H1 (cell line): ENCODE measurements around the gene HOXB4. TPM values are rescaled to one million over a fixed set of nuclear protein-coding genes. Genes with fewer than 3 reads are reported as not detected.

ENCODE experiments used
- CTCF ChIA-PET: fragments of 300-600 bp; sonication (Branson Sonifier 250); formaldehyde crosslinking; loops from one replicate; lab custom pipeline; 2021; ENCODE audit not compliant: partially characterized antibody; lab: Charles Lee
- POLR2A ChIA-PET: fragments of 300-600 bp; sonication (Branson Sonifier 250); formaldehyde crosslinking; loops from one replicate; lab custom pipeline; 2021; ENCODE audit warnings: inconsistent platforms; ENCODE audit not compliant: partially characterized antibody; lab: Charles Lee
- DNase-seq, 2 experiments: peaks; one replicate each; pipeline versions ENCODE4 v3.0.0 to v3.0.0-alpha.2; 2010 to 2022; ENCODE audit warnings: low spot score in 2 of 2, low read depth in 1 of 2, mixed read lengths in 1 of 2
- FAIRE-seq: peaks from 2 replicates; lab custom pipeline; 2011; peaks lifted over from hg19 to GRCh38; lab: Jason Lieb, UNC
- H2AFZ ChIP-seq: 2 replicates; pipeline ENCODE4 v1.8.1; 2012; ENCODE audit warnings: low read length, inconsistent platforms
- H2AK5ac ChIP-seq: 2 replicates; pipeline ENCODE4 v1.6.1; 2013; ENCODE audit warnings: low read depth, low read length
- H2BK120ac ChIP-seq: replicated peaks from 2 replicates; pipeline ENCODE3; 2013; ENCODE audit warnings: low read depth, low read length, inconsistent platforms
- H2BK12ac ChIP-seq: 2 replicates; pipeline ENCODE4 v1.6.1; 2013; ENCODE audit warnings: low read depth, low read length
- H2BK15ac ChIP-seq: 2 replicates; pipeline ENCODE4 v1.6.1; 2013; ENCODE audit warnings: low read length
- H2BK20ac ChIP-seq: 2 replicates; pipeline ENCODE4 v1.6.1; 2013; ENCODE audit warnings: low read length
- H2BK5ac ChIP-seq: 2 replicates; pipeline ENCODE4 v1.6.1; 2013; ENCODE audit warnings: low read depth, low read length
- H3K14ac ChIP-seq: 2 replicates; pipeline ENCODE4 v1.6.1; 2013; ENCODE audit warnings: inconsistent platforms; ENCODE audit not compliant: insufficient read length
- H3K18ac ChIP-seq: 2 replicates; pipeline ENCODE4 v1.6.1; 2013; ENCODE audit warnings: low read length; ENCODE audit errors: extremely low read depth
- H3K23ac ChIP-seq: 2 replicates; pipeline ENCODE4 v1.6.1; 2013; ENCODE audit warnings: inconsistent platforms; ENCODE audit not compliant: insufficient read length
- H3K23me2 ChIP-seq: 2 replicates; pipeline ENCODE4 v1.6.1; 2013; ENCODE audit warnings: low read depth, low read length
- H3K27ac ChIP-seq: 2 replicates; pipeline ENCODE4 v1.6.1; 2011; ENCODE audit warnings: low read depth, low read length, inconsistent platforms
- H3K27me3 ChIP-seq, 4 experiments: replicated peaks in 1 of 4; 1 replicate in 1 of 4; 2 replicates in 3 of 4; pipeline versions ENCODE4 v1.6.1 to v1.8.1; 2011 to 2013; ENCODE audit warnings: low read length in 3 of 4, mild to moderate bottlenecking in 3 of 4, inconsistent platforms in 2 of 4, mixed read lengths in 2 of 4, moderate library complexity in 1 of 4; ENCODE audit not compliant: control insufficient read depth in 3 of 4, insufficient read depth in 3 of 4; ENCODE audit errors: extremely low read depth in 1 of 4
- H3K36me3 ChIP-seq, 4 experiments: 2 replicates each; pipeline versions ENCODE4 v1.6.1 to v1.8.1; 2011 to 2013; ENCODE audit warnings: mild to moderate bottlenecking in 4 of 4, low read length in 3 of 4, moderate library complexity in 2 of 4, control low read depth in 1 of 4, inconsistent platforms in 1 of 4; ENCODE audit not compliant: insufficient read depth in 4 of 4, control insufficient read depth in 2 of 4
- H3K4ac ChIP-seq: replicated peaks from 2 replicates; pipeline ENCODE3; 2013; ENCODE audit warnings: low read length, low read depth, mixed read lengths, inconsistent platforms; ENCODE audit not compliant: insufficient read length
- H3K4me1 ChIP-seq, 4 experiments: replicated peaks in 1 of 4; 1 replicate in 1 of 4; 2 replicates in 3 of 4; pipeline versions ENCODE4 v1.6.1 to v1.8.1; 2011 to 2013; ENCODE audit warnings: low read length in 3 of 4, inconsistent platforms in 2 of 4, mixed read lengths in 1 of 4; ENCODE audit not compliant: insufficient read depth in 4 of 4, control insufficient read depth in 3 of 4
- H3K4me2 ChIP-seq, 2 experiments: 2 replicates each; pipeline versions ENCODE4 v1.6.1 to v1.8.1; 2011 to 2013; ENCODE audit warnings: low read depth in 2 of 2, low read length in 2 of 2, control low read depth in 1 of 2, inconsistent platforms in 1 of 2, mild to moderate bottlenecking in 1 of 2; ENCODE audit not compliant: insufficient read depth in 1 of 2
- H3K4me3 ChIP-seq, 4 experiments: fragments of 200-600, 300-600 bp in 1 of 4; sonication (generic), shearing (Covaris generic), sonication (Bioruptor Twin) in 1 of 4; 2 replicates each; pipeline versions ENCODE4 v1.5.1 to v1.8.1; 2011 to 2016; ENCODE audit warnings: low read length in 4 of 4, low read depth in 3 of 4, control low read depth in 2 of 4, inconsistent platforms in 2 of 4, mild to moderate bottlenecking in 2 of 4, mixed read lengths in 1 of 4, moderate library complexity in 1 of 4; ENCODE audit not compliant: insufficient read depth in 2 of 4; ENCODE audit errors: extremely low read depth in 1 of 4
- H3K56ac ChIP-seq: replicated peaks from 2 replicates; pipeline ENCODE3; 2013; ENCODE audit warnings: low read depth, mild to moderate bottlenecking, mixed read lengths, low read length, inconsistent platforms; ENCODE audit not compliant: insufficient read length
- H3K79me1 ChIP-seq: 2 replicates; pipeline ENCODE4 v1.6.1; 2013; ENCODE audit warnings: low read depth, low read length, control low read depth
- H3K79me2 ChIP-seq, 2 experiments: 2 replicates each; pipeline versions ENCODE4 v1.6.1 to v1.8.1; 2012 to 2013; ENCODE audit warnings: low read length in 2 of 2, mild to moderate bottlenecking in 2 of 2, inconsistent platforms in 1 of 2; ENCODE audit not compliant: insufficient read depth in 2 of 2, control insufficient read depth in 1 of 2
- H3K9ac ChIP-seq, 4 experiments: replicated peaks in 1 of 4; 1 replicate in 1 of 4; 2 replicates in 3 of 4; pipeline versions ENCODE4 v1.6.1 to v1.8.1; 2011 to 2013; ENCODE audit warnings: low read depth in 3 of 4, low read length in 3 of 4, control low read depth in 2 of 4, mild to moderate bottlenecking in 2 of 4, moderate library complexity in 2 of 4, inconsistent platforms in 1 of 4; ENCODE audit errors: extremely low read depth in 1 of 4
- H3K9me3 ChIP-seq, 2 experiments: 2 replicates each; pipeline versions ENCODE4 v1.6.1 to v1.8.1; 2012 to 2013; ENCODE audit warnings: mild to moderate bottlenecking in 2 of 2, moderate library complexity in 2 of 2, control low read depth in 1 of 2, inconsistent platforms in 1 of 2, low read depth in 1 of 2, low read length in 1 of 2, mixed read lengths in 1 of 2; ENCODE audit not compliant: insufficient read depth in 2 of 2
- H4K20me1 ChIP-seq, 2 experiments: replicated peaks in 1 of 2; 2 replicates each; pipeline versions ENCODE3 to v1.8.1; 2011 to 2013; ENCODE audit warnings: inconsistent platforms in 2 of 2, low read length in 2 of 2, mild to moderate bottlenecking in 1 of 2; ENCODE audit not compliant: insufficient read depth in 2 of 2, control insufficient read depth in 1 of 2
- H4K5ac ChIP-seq: 2 replicates; pipeline ENCODE4 v1.6.1; 2013; ENCODE audit warnings: low read length, low read depth, mixed read lengths, inconsistent platforms; ENCODE audit not compliant: insufficient read length
- H4K8ac ChIP-seq: 2 replicates; pipeline ENCODE4 v1.8.0; 2013; ENCODE audit warnings: mild to moderate bottlenecking, moderate library complexity, low read length, inconsistent platforms; ENCODE audit not compliant: insufficient read depth; ENCODE audit errors: extremely low read depth
- H4K91ac ChIP-seq: replicated peaks from 2 replicates; pipeline ENCODE3; 2013; ENCODE audit warnings: low read length, mixed read lengths, inconsistent platforms; ENCODE audit not compliant: insufficient read length
- ATF2 ChIP-seq: IDR thresholded peaks from 2 replicates; pipeline ENCODE4 v1.6.1; 2012; ENCODE audit warnings: low read length, inconsistent platforms
- CTBP2 ChIP-seq: IDR thresholded peaks from 2 replicates; pipeline ENCODE4 v1.7.0; 2011; ENCODE audit warnings: borderline replicate concordance, mild to moderate bottlenecking, moderate library complexity, mixed read lengths, low read length; ENCODE audit not compliant: insufficient read depth, insufficient read length
- GABPA ChIP-seq: IDR thresholded peaks from 2 replicates; pipeline ENCODE4 v1.6.1; 2011; ENCODE audit warnings: mild to moderate bottlenecking, low read length, moderate library complexity, borderline replicate concordance; ENCODE audit not compliant: insufficient read depth
- GTF2F1 ChIP-seq: IDR thresholded peaks from 2 replicates; pipeline ENCODE4 v1.6.1; 2012; ENCODE audit warnings: low read depth, low read length, improper control_type of control experiment, borderline replicate concordance
- HDAC2 ChIP-seq, 2 experiments: fragments of 300-600 bp in 1 of 2; sonication (generic) in 1 of 2; IDR thresholded peaks; 2 replicates each; pipeline ENCODE4 v1.6.1; 2011 to 2012; ENCODE audit warnings: low read depth in 2 of 2, low read length in 2 of 2, mild to moderate bottlenecking in 2 of 2, moderate library complexity in 2 of 2, borderline replicate concordance in 1 of 2, inconsistent platforms in 1 of 2
- KDM5A ChIP-seq: fragments of 200-600 bp; IDR thresholded peaks from 2 replicates; pipeline ENCODE4 v1.7.1; 2012; ENCODE audit warnings: mild to moderate bottlenecking, low read length, inconsistent platforms, mixed read lengths
- PHF8 ChIP-seq: fragments of 200-600 bp; sonication (generic); conservative IDR thresholded peaks from 2 replicates; pipeline ENCODE4 v1.7.1; 2012; ENCODE audit warnings: low read depth, mild to moderate bottlenecking, inconsistent platforms, low read length, moderate library complexity
- RNF2 ChIP-seq: fragments of 200-900, 300-1000 bp; sonication (generic); IDR thresholded peaks from 2 replicates; pipeline ENCODE4 v1.7.1; 2016; ENCODE audit warnings: borderline replicate concordance, low read depth, mild to moderate bottlenecking, antibody characterized with exemption, low read length; ENCODE audit not compliant: poor library complexity, severe bottlenecking; ENCODE audit errors: missing control alignments
- WGBS, 2 experiments: shearing (Covaris generic) in 1 of 2; methylation state at CpG; one replicate each; pipeline versions ENCODE4 v1.1.6 to v1.1.7; 2013 to 2015; ENCODE audit warnings: low lambda C conversion rate in 2 of 2, mixed read lengths in 2 of 2, inconsistent platforms in 1 of 2, low coverage in 1 of 2, missing lambda C conversion rate in 1 of 2; ENCODE audit not compliant: insufficient replicate concordance in 2 of 2, insufficient coverage in 1 of 2, insufficient read length in 1 of 2; ENCODE audit errors: extremely low coverage in 1 of 2, missing lambda C conversion rate in 1 of 2; 5-methylcytosine and 5-hydroxymethylcytosine counted together
- polyA plus RNA-seq, 7 experiments: library from polyadenylated mRNA; depleted of rRNA in 3 of 7; stranded (reverse) in 5 of 7; unstranded in 2 of 7; fragments of >200 nt in 5 of 7; fragments of 200-250 nt in 2 of 7; gene quantifications; 1 replicate in 5 of 7; 2 replicates in 1 of 7; 4 replicates in 1 of 7; pipeline versions ENCODE4 v1.2.1 to v1.2.3, GENCODE V29; 2011 to 2013; ENCODE audit warnings: missing spikeins in 2 of 7, mixed read lengths in 2 of 7
- total RNA-seq: library from RNA; stranded (reverse); fragmentation: NEBNext Ultra II Directional; extraction: Animal tissue kit (Norgen Biotek cat#: 25700); gene quantifications from 2 replicates; pipeline ENCODE4 v1.2.1, GENCODE V29; 2021

Gene HOXB4
- total and polyA plus RNA-seq, 2 of the 8 experiments (the other 6 are each of a cell fraction or from before 2014, with no cell fraction given), result not detected

- Histone ChIP-seq H3K9me3 (no peaks in the 10 kb centered on the region), H4K20me1 (peaks cover 8 to 12% of the 10 kb centered on the region in 2 experiments), H2BK5ac (no peak overlapping the region), H2BK20ac (no peak overlapping the region), H3K4me3 (peak overlapping the region in 1 of 4 experiments; percentile 44; a peak in 2 of 8 replicates), H3K9ac (no peak overlapping the region), H3K4me1 (peaks cover 7 to 26% (median 12%) of the 10 kb centered on the region in 4 experiments), H4K91ac (no peak overlapping the region), H3K18ac (no peak overlapping the region), H3K4me2 (peak overlapping the region; percentile 55 to 91), H2AFZ (no peak overlapping the region), H3K36me3 (peaks cover 0 to 3% (median 0%) of the 10 kb centered on the region in 4 experiments; a peak in 1 of 8 replicates), H3K14ac (no peak overlapping the region), H4K8ac (peak overlapping the region; percentile 5; the same call in 1 of the 2 replicates), H3K79me2 (no peaks in the 10 kb centered on the region), H4K5ac (no peak overlapping the region), H3K27me3 (peaks cover 89 to 100% (median 97%) of the 10 kb centered on the region in 4 experiments), H3K23me2 (no peaks in the 10 kb centered on the region; the same call in 1 of the 2 replicates), H3K27ac (no peak overlapping the region), H3K79me1 (no peaks in the 10 kb centered on the region), H2BK120ac (no peak overlapping the region), H2BK15ac (no peak overlapping the region), H2AK5ac (no peak overlapping the region), H2BK12ac (no peak overlapping the region), H3K4ac (no peak overlapping the region), H3K23ac (no peak overlapping the region), H3K56ac (no peak overlapping the region)
- WGBS, 2 experiments, result 2% methylated on average over 13 of the region's 38 CpGs; no CpG with 5 or more reads in 1 of the 2 experiments
- no peak for DNase-seq
- ChIA-PET POLR2A (interaction anchor here (0.8 to 1.1 kb wide), 3 partner anchors 13 to 54 kb away, joined by 3 to 4 read pairs (median 3); no protein-coding TSS in a partner anchor), CTCF (interaction anchor here (0.7 kb wide), 1 partner anchor 46 kb away, joined by 3 read pairs; the partner anchor contains the start of gene HOXB3)
- FAIRE-seq, result no peak
- TF ChIP-seq ATF2 (no peak), PHF8 (no peak), KDM5A (no peak), HDAC2 (IDR thresholded peaks at IDR 0.05; ENCODE audit: borderline replicate concordance in 1 of 2, low read depth in 2 of 2, low read length in 2 of 2) (no peak), GTF2F1 (no peak), CTBP2 (peak; percentile 32), GABPA (no peak), RNF2 (peak; percentile 12)
Measured at GRCh38 chr17:48544349-48545021, 33.7 kb downstream of the HOXB4 start.
